SU-DHL-6 (cell line): ENCODE results near the gene POLN.

Experiments
- EZH2phosphoT487 ChIP-seq: fragments of 200-600 bp; sonication (generic), shearing (Covaris generic); conservative IDR thresholded peaks from 2 replicates; pipeline ENCODE4 v1.6.1; 2018; ENCODE audit warnings: mild to moderate bottlenecking, antibody characterized with exemption, low read length, moderate library complexity, mixed read lengths
- TF ChIP-seq, protein P1 (sequence below): fragments of 200-600 bp; sonication (generic); IDR thresholded peaks from one replicate; pipeline ENCODE4 v1.5.1; 2017; ENCODE audit warnings: antibody characterized with exemption, mild to moderate bottlenecking, low read length, moderate library complexity; ENCODE audit not compliant: insufficient read depth, poor library complexity, severe bottlenecking

DNA sequence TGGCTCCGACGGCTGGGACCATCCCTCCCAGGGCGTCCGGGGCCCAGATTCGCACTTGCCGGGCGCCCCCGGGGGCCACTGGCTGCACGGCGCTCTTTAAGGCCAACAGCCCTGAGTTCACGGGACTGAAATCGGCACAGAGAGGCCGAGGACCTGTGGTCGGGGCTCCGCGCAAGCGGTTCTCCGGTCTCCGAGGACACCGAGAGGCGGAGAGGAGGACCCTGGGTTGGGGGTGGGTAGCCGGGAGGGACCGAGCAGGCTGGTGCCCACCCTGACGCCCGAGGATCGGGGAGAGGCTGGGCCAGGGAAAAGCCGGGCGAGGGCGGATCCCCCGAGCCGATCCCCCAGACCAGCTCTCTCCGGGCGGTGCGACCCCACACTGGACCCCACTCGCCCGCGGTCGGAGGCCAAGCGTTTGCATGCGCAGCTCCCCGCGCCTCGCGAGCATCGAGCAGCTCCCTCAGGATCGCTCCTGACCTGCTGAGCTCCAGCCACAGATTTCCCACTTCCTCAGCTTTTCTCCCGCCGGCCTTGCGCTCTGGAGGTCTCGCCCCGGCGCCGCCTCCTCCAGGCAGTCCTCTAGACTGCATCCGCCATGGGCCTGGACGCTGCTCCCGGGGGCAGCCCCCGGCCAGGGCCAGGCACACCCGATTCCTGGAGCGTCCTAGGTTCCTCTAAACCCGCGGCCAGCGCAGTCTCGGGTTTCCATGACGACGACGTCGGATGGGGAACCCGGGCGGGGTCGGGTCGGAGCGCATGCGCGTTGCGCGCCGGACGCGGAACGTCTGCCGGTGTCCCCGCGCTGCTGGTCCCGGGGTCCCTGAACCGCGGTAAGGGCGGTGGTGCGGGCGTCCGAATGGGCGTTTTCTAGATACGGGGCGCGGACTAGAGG lies 200.4 kb downstream of the POLN start:
- TF ChIP-seq, protein P1, sequence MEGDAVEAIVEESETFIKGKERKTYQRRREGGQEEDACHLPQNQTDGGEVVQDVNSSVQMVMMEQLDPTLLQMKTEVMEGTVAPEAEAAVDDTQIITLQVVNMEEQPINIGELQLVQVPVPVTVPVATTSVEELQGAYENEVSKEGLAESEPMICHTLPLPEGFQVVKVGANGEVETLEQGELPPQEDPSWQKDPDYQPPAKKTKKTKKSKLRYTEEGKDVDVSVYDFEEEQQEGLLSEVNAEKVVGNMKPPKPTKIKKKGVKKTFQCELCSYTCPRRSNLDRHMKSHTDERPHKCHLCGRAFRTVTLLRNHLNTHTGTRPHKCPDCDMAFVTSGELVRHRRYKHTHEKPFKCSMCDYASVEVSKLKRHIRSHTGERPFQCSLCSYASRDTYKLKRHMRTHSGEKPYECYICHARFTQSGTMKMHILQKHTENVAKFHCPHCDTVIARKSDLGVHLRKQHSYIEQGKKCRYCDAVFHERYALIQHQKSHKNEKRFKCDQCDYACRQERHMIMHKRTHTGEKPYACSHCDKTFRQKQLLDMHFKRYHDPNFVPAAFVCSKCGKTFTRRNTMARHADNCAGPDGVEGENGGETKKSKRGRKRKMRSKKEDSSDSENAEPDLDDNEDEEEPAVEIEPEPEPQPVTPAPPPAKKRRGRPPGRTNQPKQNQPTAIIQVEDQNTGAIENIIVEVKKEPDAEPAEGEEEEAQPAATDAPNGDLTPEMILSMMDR = no peak
- TF ChIP-seq EZH2phosphoT487 = no peak
